ENCODE results near the gene RAPH1.
"Not testable (repeated sequence)": the region's sequence is repeated elsewhere in the genome, so short reads cannot be mapped to it uniquely, and the experiment has no call there.

Gene RAPH1

DNA sequence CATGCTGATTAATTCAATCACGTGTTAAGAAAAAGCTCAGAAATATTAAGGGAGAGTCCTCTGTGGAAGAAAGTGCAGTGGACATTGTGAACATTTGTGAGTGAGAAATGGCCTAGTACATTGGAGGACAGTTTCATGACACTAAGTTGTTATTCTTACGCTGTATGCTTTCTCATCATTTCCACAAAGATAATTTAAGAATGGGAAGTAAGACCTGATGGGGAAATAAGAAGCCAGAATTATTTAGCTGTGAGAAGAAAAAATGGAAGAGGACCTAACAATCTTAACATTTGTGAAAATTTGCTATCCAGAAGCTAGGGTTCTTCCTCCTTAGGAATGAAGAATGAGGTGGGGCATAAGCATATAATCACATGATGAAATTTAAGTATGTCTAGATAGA, 15.2 kb upstream of the RAPH1 start:
- ChIA-PET POLR2A (no interaction called here), CTCF (interaction anchor here (0.9 kb wide), 1 partner anchor 10 kb away, joined by 3 read pairs; no protein-coding TSS in a partner anchor)
- no peak for TF ChIP-seq CTCF (IDR thresholded peaks at IDR 0.05; ENCODE audit: insufficient read depth, low read length, missing control alignments)
- no peak overlapping the region for H3K4me3 ChIP-seq (ENCODE audit: low read depth, low read length)
- no peak for DNase-seq (ENCODE audit: low read depth, low spot score)

DNA sequence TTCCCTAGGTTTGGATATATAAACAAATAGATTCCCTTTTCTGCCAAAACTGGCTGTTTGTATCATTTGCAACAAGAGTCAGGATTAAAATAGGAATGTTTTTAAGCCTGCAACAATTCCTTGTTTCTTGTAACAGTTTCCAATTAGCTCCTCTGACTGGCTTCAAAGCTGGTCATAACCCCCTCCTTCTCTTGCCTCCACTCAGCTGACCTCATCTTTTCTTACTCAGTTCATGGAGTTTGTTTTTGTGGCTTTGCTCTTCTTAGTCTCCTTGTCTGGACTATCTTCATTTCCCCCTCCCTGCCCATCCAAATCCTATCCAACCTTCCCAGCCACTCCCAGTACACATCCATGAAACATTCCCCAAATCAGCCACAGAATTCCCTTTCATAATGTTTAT, 14.3 kb upstream of the RAPH1 start:
- TF ChIP-seq CTCF (IDR thresholded peaks at IDR 0.05; ENCODE audit: insufficient read depth, low read length, missing control alignments) = no peak
- CTCF ChIA-PET = no interaction called here
- POLR2A ChIA-PET = no interaction called here
- DNase-seq (ENCODE audit: low read depth, low spot score) = no peak
- no peak overlapping the region for H3K4me3 ChIP-seq (ENCODE audit: low read depth, low read length)

DNA sequence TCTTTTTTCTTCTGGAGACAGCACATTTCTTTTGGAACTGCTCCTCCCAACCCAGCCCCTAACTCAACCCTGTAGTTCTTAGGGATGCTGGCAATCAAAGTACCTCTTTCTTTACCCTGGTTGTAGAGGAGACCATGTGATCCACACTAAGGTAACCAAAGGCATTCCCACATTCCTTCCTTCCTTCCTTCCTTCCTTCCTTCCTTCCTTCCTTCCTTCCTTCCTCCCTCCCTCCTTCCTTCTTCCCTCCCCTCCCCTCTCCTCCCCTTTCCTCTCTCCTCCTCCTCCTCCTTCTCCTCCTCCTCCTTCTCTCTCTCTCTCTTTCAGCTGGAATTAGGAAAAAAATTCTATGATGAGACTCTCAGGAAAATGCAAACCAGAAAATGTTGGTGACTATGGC, 13.8 kb upstream of the RAPH1 start:
- ChIA-PET POLR2A (no interaction called here), CTCF (interaction anchor here (2.1 kb wide), 1 partner anchor 10 kb away, joined by 4 read pairs; no protein-coding TSS in a partner anchor)
- no peak overlapping the region for H3K4me3 ChIP-seq (ENCODE audit: low read depth, low read length)
- TF ChIP-seq CTCF (IDR thresholded peaks at IDR 0.05; ENCODE audit: insufficient read depth, low read length, missing control alignments) = no peak
- no peak for DNase-seq (ENCODE audit: low read depth, low spot score)

GRCh38 chr2:203547356-203547755, 12.3 kb upstream of the RAPH1 start:
- no peak overlapping the region for H3K4me3 ChIP-seq (ENCODE audit: low read depth, low read length)
- ChIA-PET CTCF (interaction anchor here (2.1 kb wide), 1 partner anchor 9 kb away, joined by 4 read pairs; no protein-coding TSS in a partner anchor), POLR2A (no interaction called here)
- no peak for TF ChIP-seq CTCF (IDR thresholded peaks at IDR 0.05; ENCODE audit: insufficient read depth, low read length, missing control alignments)
- DNase-seq (ENCODE audit: low read depth, low spot score) = no peak

DNA sequence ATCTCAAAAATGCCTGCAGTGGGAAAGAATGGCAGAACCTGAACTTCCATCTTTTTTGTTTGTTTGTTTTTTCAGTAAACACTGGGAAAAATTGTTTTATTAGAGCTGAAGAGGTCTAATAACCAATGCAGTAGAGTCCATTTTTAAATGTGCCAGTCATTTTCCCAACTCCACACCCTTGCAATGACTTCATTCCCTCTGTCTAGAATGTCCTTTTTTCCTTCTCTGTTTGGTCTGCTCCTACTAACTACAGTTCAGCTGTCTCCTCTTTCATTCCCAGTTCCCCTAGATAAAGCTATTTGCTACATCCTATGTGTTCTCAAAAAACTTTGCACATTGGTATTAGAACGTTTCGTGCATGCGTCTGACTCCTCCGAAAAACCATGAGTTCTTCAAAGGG, 9.3 kb upstream of the RAPH1 start:
- TF ChIP-seq CTCF (IDR thresholded peaks at IDR 0.05; ENCODE audit: insufficient read depth, low read length, missing control alignments) = no peak
- POLR2A ChIA-PET = no interaction called here
- H3K4me3 ChIP-seq (ENCODE audit: low read depth, low read length) = no peak overlapping the region
- DNase-seq (ENCODE audit: low read depth, low spot score) = no peak
- CTCF ChIA-PET = no interaction called here

- DNase-seq (ENCODE audit: low read depth, low spot score) = no peak
- no peak for TF ChIP-seq CTCF (IDR thresholded peaks at IDR 0.05; ENCODE audit: insufficient read depth, low read length, missing control alignments)
- POLR2A ChIA-PET = no interaction called here
- CTCF ChIA-PET = no interaction called here
- no peak overlapping the region for H3K4me3 ChIP-seq (ENCODE audit: low read depth, low read length)
Measured at GRCh38 chr2:203543898-203544328, 8.8 kb upstream of the RAPH1 start.

GRCh38 chr2:203540598-203540997, 5.5 kb upstream of the RAPH1 start:
- DNase-seq (ENCODE audit: low read depth, low spot score); POLR2A ChIA-PET; H3K4me3 ChIP-seq (ENCODE audit: low read depth, low read length): not testable (repeated sequence)
- CTCF ChIA-PET = interaction anchor here (0.7 to 1.5 kb wide), 2 partner anchors 12 to 16 kb away, joined by 3 read pairs; no protein-coding TSS in a partner anchor

DNA sequence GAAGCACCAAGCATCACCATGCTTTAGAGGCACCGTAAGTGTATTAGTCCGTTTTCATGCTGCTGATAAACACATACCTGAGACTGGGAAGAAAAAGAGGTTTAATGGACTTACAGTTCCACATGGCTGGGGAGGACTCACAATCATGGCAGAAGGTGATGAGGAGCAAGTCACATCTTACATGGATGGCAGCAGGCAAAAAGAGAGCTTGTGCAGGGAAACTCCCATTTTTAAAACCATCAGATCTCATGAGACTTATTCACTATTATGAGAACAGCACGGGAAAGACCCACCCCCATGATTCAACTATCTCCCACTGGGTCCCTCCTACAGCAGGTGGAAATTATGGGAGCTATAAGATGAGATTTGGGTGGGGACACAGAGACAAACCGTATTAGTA, 3.1 kb upstream of the RAPH1 start:
- CTCF ChIA-PET = interaction anchor here (1.8 kb wide), 1 partner anchor 9 kb away, joined by 4 read pairs; no protein-coding TSS in a partner anchor
- H3K4me3 ChIP-seq (ENCODE audit: low read depth, low read length); DNase-seq (ENCODE audit: low read depth, low spot score); POLR2A ChIA-PET: not testable (repeated sequence)

GRCh38 chr2:203536586-203536951, 1.5 kb upstream of the RAPH1 start:
- not testable (repeated sequence) for H3K4me3 ChIP-seq (ENCODE audit: low read depth, low read length); DNase-seq (ENCODE audit: low read depth, low spot score)
- CTCF ChIA-PET = interaction anchor here (0.5 kb wide), 1 partner anchor 38 kb away, joined by 3 read pairs; no protein-coding TSS in a partner anchor
- POLR2A ChIA-PET = interaction anchor here (0.6 to 1.5 kb wide), 2 partner anchors 66 to 275 kb away, joined by 3 to 4 read pairs; no protein-coding TSS in a partner anchor
